Peyer's patch (tissue), 4 donors: ENCODE measurements around the gene ARMH3. TPM values are rescaled to one million over a fixed set of nuclear protein-coding genes. Genes with fewer than 3 reads are reported as not detected.

Experiments
- DNase-seq, 3 donors: peaks; one replicate each; pipeline ENCODE4 v3.0.0-alpha.2; 2017 to 2019
- H3K27ac ChIP-seq, 4 donors: fragments of 200-600 bp; sonication (generic); one replicate each; pipeline ENCODE4 v1.5.1; 2016 to 2019
- H3K27me3 ChIP-seq, 2 donors: fragments of 200-600 bp; sonication (generic); one replicate each; pipeline ENCODE4 v1.5.1; 2019
- H3K36me3 ChIP-seq, 3 donors: fragments of 200-600 bp; sonication (generic); one replicate each; pipeline ENCODE4 v1.5.1; 2016 to 2019
- H3K4me1 ChIP-seq, 4 donors: fragments of 200-600 bp; sonication (generic); one replicate each; pipeline ENCODE4 v1.5.1; 2016 to 2019
- H3K4me3 ChIP-seq, 4 donors: fragments of 200-600 bp; sonication (generic); 1 replicate in 3 of 4; 2 replicates in 1 of 4; pipeline ENCODE4 v1.5.1; 2016 to 2019; ENCODE audit warnings: mild to moderate bottlenecking in 1 of 4
- H3K9me3 ChIP-seq, 4 donors: fragments of 200-600 bp; sonication (generic); one replicate each; pipeline ENCODE4 v1.5.1; 2016 to 2019; ENCODE audit warnings: mild to moderate bottlenecking in 1 of 4
- CTCF ChIP-seq, 6 experiments: fragments of 450-650 bp in 4 of 6; fragments of 200-600 bp in 2 of 6; sonication (generic) in 1 of 6; IDR thresholded peaks; one replicate each; pipeline ENCODE4 v1.5.1; 2017 to 2019; ENCODE audit warnings: antibody characterized with exemption in 6 of 6, mild to moderate bottlenecking in 3 of 6, moderate library complexity in 1 of 6
- POLR2A ChIP-seq, 2 donors: fragments of 450-650 bp; IDR thresholded peaks; one replicate each; pipeline ENCODE4 v1.5.1; 2017; ENCODE audit warnings: antibody characterized with exemption in 2 of 2, mild to moderate bottlenecking in 2 of 2, moderate library complexity in 2 of 2
- total RNA-seq, 4 donors: library from RNA; depleted of rRNA; stranded (reverse); fragments of >200 nt; gene quantifications; one replicate each; pipeline ENCODE4 v1.1.0, GENCODE V29; 2016

Gene ARMH3
- total RNA-seq, 4 donors from 2014 or later: 15.8 to 29.2 (median 23.0) TPM

GRCh38 chr10:101967713-101968112 lies 88.3 kb downstream of the ARMH3 start:
- peaks cover 0 to 46% (median 0%) of the 10 kb centered on the region in 3 donors for H3K36me3 ChIP-seq
- peaks cover 0 to 12% (median 0%) of the 10 kb centered on the region in 4 donors for H3K4me1 ChIP-seq
- DNase-seq: no peak
- TF ChIP-seq CTCF (IDR thresholded peaks at IDR 0.05): no peak
- no peak for TF ChIP-seq POLR2A (IDR thresholded peaks at IDR 0.05)
- no peaks in the 10 kb centered on the region for H3K9me3 ChIP-seq
- no peak overlapping the region for H3K4me3 ChIP-seq
- no peak overlapping the region for H3K27ac ChIP-seq
- no peaks in the 10 kb centered on the region for H3K27me3 ChIP-seq

GRCh38 chr10:101967119-101967518 lies 88.9 kb downstream of the ARMH3 start:
- Histone ChIP-seq H3K4me1 (peaks cover 0 to 12% (median 0%) of the 10 kb centered on the region in 4 donors), H3K36me3 (peaks cover 0 to 40% (median 0%) of the 10 kb centered on the region in 3 donors), H3K4me3 (no peak overlapping the region), H3K27ac (no peak overlapping the region), H3K9me3 (no peaks in the 10 kb centered on the region), H3K27me3 (no peaks in the 10 kb centered on the region)
- TF ChIP-seq POLR2A (IDR thresholded peaks at IDR 0.05) (no peak), CTCF (IDR thresholded peaks at IDR 0.05) (no peak)
- DNase-seq: no peak

GRCh38 chr10:101965075-101965765 lies 90.8 kb downstream of the ARMH3 start:
- Histone ChIP-seq H3K27me3 (no peaks in the 10 kb centered on the region), H3K27ac (no peak overlapping the region), H3K4me1 (peaks cover 0 to 12% (median 0%) of the 10 kb centered on the region in 4 donors), H3K4me3 (no peak overlapping the region), H3K36me3 (peaks cover 0 to 30% (median 0%) of the 10 kb centered on the region in 3 donors), H3K9me3 (no peaks in the 10 kb centered on the region)
- DNase-seq: no peak
- TF ChIP-seq POLR2A (IDR thresholded peaks at IDR 0.05): no peak
- no peak for TF ChIP-seq CTCF (IDR thresholded peaks at IDR 0.05)

GRCh38 chr10:101961591-101962498 lies 94.1 kb downstream of the ARMH3 start:
- H3K27me3 ChIP-seq: no peaks in the 10 kb centered on the region
- no peaks in the 10 kb centered on the region for H3K4me1 ChIP-seq
- H3K27ac ChIP-seq: no peak overlapping the region
- H3K4me3 ChIP-seq: no peak overlapping the region
- no peak for DNase-seq
- peaks cover 0 to 10% (median 0%) of the 10 kb centered on the region in 3 donors for H3K36me3 ChIP-seq
- no peaks in the 10 kb centered on the region for H3K9me3 ChIP-seq
- TF ChIP-seq POLR2A (IDR thresholded peaks at IDR 0.05) (no peak), CTCF (IDR thresholded peaks at IDR 0.05) (no peak)

GRCh38 chr10:101960879-101961395 lies 95.0 kb downstream of the ARMH3 start:
- H3K27ac ChIP-seq: no peak overlapping the region
- no peaks in the 10 kb centered on the region for H3K27me3 ChIP-seq
- peaks cover 0 to 19% (median 0%) of the 10 kb centered on the region in 3 donors for H3K36me3 ChIP-seq
- TF ChIP-seq CTCF (IDR thresholded peaks at IDR 0.05): no peak
- TF ChIP-seq POLR2A (IDR thresholded peaks at IDR 0.05): no peak
- H3K9me3 ChIP-seq: no peaks in the 10 kb centered on the region
- H3K4me3 ChIP-seq: no peak overlapping the region
- H3K4me1 ChIP-seq: no peaks in the 10 kb centered on the region
- no peak for DNase-seq
